IMR-90 (cell line): ENCODE data around the gene SHISAL2B.

Experiments used
- CEBPB ChIP-seq: IDR thresholded peaks from 2 replicates; pipeline ENCODE4 v1.6.1; 2012; ENCODE audit warnings: low read depth, low read length, improper control_type of control experiment
- FOS ChIP-seq: fragments of 150-350 bp; IDR thresholded peaks from 2 replicates; pipeline ENCODE4 v1.6.1; 2016; ENCODE audit warnings: low read depth, low read length
- MXI1 ChIP-seq: IDR thresholded peaks from 2 replicates; pipeline ENCODE4 v1.6.1; 2012; ENCODE audit warnings: low read depth, mild to moderate bottlenecking, low read length, moderate library complexity, borderline replicate concordance
- POLR2A ChIP-seq: IDR thresholded peaks from 2 replicates; pipeline ENCODE4 v1.6.1; 2012; ENCODE audit warnings: mild to moderate bottlenecking, low read depth, low read length
- RAD21 ChIP-seq: IDR thresholded peaks from 2 replicates; pipeline ENCODE4 v1.6.1; 2012; ENCODE audit warnings: low read length, improper control_type of control experiment
- RCOR1 ChIP-seq: IDR thresholded peaks from 2 replicates; pipeline ENCODE4 v1.6.1; 2012; ENCODE audit warnings: mild to moderate bottlenecking, low read length, improper control_type of control experiment; ENCODE audit not compliant: insufficient replicate concordance
- RFX5 ChIP-seq: IDR thresholded peaks from 2 replicates; pipeline ENCODE4 v1.8.0; 2012; ENCODE audit warnings: low read depth, mild to moderate bottlenecking, low read length, moderate library complexity
- SMC3 ChIP-seq: fragments of 150-350 bp; IDR thresholded peaks from 2 replicates; pipeline ENCODE4 v1.6.1; 2016; ENCODE audit warnings: low read depth, mild to moderate bottlenecking, antibody characterized with exemption, low read length, moderate library complexity
- TF ChIP-seq, protein P1 (sequence below): conservative IDR thresholded peaks from 2 replicates; pipeline ENCODE4 v1.5.1; 2012; ENCODE audit warnings: mild to moderate bottlenecking, low read depth, low read length, improper control_type of control experiment

DNA sequence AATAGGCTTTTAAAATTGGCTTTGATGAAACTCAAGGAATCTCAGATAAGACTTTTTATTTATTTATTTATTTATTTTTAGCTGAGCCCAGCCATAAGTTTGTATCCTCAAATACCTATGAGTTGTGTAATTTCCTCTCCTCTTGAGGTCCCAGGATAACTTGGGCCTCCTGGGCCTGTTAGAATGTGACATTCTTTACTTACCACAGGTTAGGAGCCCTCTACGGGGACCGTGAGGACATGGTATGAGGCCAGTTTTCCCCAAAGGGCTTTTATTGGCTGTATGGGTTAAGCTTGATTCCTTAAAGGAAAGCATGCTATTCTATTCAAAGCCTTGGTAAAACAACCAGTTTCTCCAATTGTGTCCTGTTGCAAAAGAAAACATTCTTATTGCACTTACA, 16.9 kb downstream of the SHISAL2B start:
- TF ChIP-seq POLR2A (no peak), RAD21 (no peak), RCOR1 (no peak), RFX5 (no peak), FOS (no peak), CEBPB (no peak), MXI1 (no peak), SMC3 (no peak)
- TF ChIP-seq, protein P1, sequence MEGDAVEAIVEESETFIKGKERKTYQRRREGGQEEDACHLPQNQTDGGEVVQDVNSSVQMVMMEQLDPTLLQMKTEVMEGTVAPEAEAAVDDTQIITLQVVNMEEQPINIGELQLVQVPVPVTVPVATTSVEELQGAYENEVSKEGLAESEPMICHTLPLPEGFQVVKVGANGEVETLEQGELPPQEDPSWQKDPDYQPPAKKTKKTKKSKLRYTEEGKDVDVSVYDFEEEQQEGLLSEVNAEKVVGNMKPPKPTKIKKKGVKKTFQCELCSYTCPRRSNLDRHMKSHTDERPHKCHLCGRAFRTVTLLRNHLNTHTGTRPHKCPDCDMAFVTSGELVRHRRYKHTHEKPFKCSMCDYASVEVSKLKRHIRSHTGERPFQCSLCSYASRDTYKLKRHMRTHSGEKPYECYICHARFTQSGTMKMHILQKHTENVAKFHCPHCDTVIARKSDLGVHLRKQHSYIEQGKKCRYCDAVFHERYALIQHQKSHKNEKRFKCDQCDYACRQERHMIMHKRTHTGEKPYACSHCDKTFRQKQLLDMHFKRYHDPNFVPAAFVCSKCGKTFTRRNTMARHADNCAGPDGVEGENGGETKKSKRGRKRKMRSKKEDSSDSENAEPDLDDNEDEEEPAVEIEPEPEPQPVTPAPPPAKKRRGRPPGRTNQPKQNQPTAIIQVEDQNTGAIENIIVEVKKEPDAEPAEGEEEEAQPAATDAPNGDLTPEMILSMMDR, result no peak
